PC-3 (cell line): ENCODE results near the gene AHSP. TPM values are rescaled to one million over a fixed set of nuclear protein-coding genes. Genes with fewer than 3 reads are reported as not detected.

Source experiments
- ATAC-seq: fragments of 200-7000 bp; cut with Tn5 transposase; 2 replicates; pipeline ENCODE4 v1.9.1; 2020; ENCODE audit warnings: mild to moderate bottlenecking, moderate library complexity
- BruUV-seq: library from RNA; stranded (reverse); fragments of 400-500 nt; replicated peaks from 2 replicates; lab custom pipeline; 2021; lab: Mats Ljungman, UMichigan
- CTCF ChIA-PET: fragments of 300-600 bp; sonication (Branson Sonifier 250); formaldehyde crosslinking; loops from one replicate; lab custom pipeline; 2022; ENCODE audit warnings: antibody characterized with exemption; lab: Charles Lee
- POLR2A ChIA-PET: fragments of 300-600 bp; sonication (Branson Sonifier 250); formaldehyde crosslinking; loops from one replicate; lab custom pipeline; 2022; ENCODE audit warnings: antibody characterized with exemption; ENCODE audit not compliant: unreplicated experiment; lab: Charles Lee
- DNase-seq: peaks from one replicate; pipeline ENCODE4 v3.0.0-alpha.2; 2015
- H2AFZ ChIP-seq: fragments of 300-600 bp; sonication (generic); 2 replicates; pipeline ENCODE4 v1.6.0; 2016; ENCODE audit warnings: antibody characterized with exemption, low read length
- H3F3A ChIP-seq: fragments of 300-600 bp; sonication (generic); one replicate; pipeline ENCODE4 v1.6.0; 2017; ENCODE audit warnings: antibody characterized with exemption, low read length, control low read depth, mild to moderate bottlenecking; ENCODE audit not compliant: unreplicated experiment
- H3K27ac ChIP-seq: fragments of 300-600 bp; sonication (generic); 2 replicates; pipeline ENCODE4 v1.5.1; 2016; ENCODE audit warnings: mild to moderate bottlenecking, low read length
- H3K27me3 ChIP-seq: fragments of 300-600 bp; sonication (generic); 2 replicates; pipeline ENCODE4 v1.6.1; 2016; ENCODE audit warnings: low read length, mixed read lengths
- H3K36me3 ChIP-seq: fragments of 300-600 bp; sonication (generic); 2 replicates; pipeline ENCODE4 v1.6.1; 2016; ENCODE audit warnings: low read depth, mixed run types, low read length, mixed read lengths
- H3K4me1 ChIP-seq: fragments of 300-600 bp; sonication (generic); 2 replicates; pipeline ENCODE4 v1.5.1; 2016; ENCODE audit warnings: low read length; ENCODE audit not compliant: insufficient read depth
- H3K4me2 ChIP-seq: fragments of 300-600 bp; sonication (generic); 2 replicates; pipeline ENCODE4 v1.6.0; 2016; ENCODE audit warnings: low read length
- H3K4me3 ChIP-seq: fragments of 300-600 bp; sonication (generic); 2 replicates; pipeline ENCODE4 v1.5.1; 2016; ENCODE audit warnings: mild to moderate bottlenecking, low read length, mixed read lengths
- H3K79me2 ChIP-seq: fragments of 300-600 bp; sonication (generic); 2 replicates; pipeline ENCODE4 v1.6.1; 2017; ENCODE audit warnings: low read length, mixed read lengths
- H3K9ac ChIP-seq: fragments of 300-600 bp; sonication (generic); 2 replicates; pipeline ENCODE4 v1.6.0; 2016; ENCODE audit warnings: mild to moderate bottlenecking, low read length
- H3K9me2 ChIP-seq: fragments of 300-600 bp; sonication (generic); replicated peaks from 2 replicates; pipeline ENCODE4 v1.6.1; 2016; ENCODE audit warnings: mixed run types, low read length, mixed read lengths
- H3K9me3 ChIP-seq: fragments of 300-600 bp; sonication (generic); 2 replicates; pipeline ENCODE4 v1.6.1; 2016; ENCODE audit warnings: low read length, mixed read lengths
- H4K20me1 ChIP-seq: fragments of 300-600 bp; sonication (generic); 2 replicates; pipeline ENCODE4 v1.6.1; 2016; ENCODE audit warnings: low read length, mixed read lengths
- CTCF ChIP-seq: fragments of 300-600 bp; sonication (generic); conservative IDR thresholded peaks from 2 replicates; pipeline ENCODE4 v1.5.1; 2017; ENCODE audit warnings: antibody characterized with exemption, low read depth, mild to moderate bottlenecking, low read length
- EZH2 ChIP-seq: fragments of 300-600 bp; sonication (generic); IDR thresholded peaks from one replicate; pipeline ENCODE4 v1.6.1; 2017; ENCODE audit warnings: antibody characterized with exemption, mild to moderate bottlenecking, low read length; ENCODE audit not compliant: unreplicated experiment
- EZH2phosphoT487 ChIP-seq: fragments of 300-600 bp; sonication (generic); IDR thresholded peaks from 2 replicates; pipeline ENCODE4 v1.6.1; 2018; ENCODE audit warnings: mild to moderate bottlenecking, antibody characterized with exemption, low read length, borderline replicate concordance
- intact Hi-C: fragments of 100-400 bp; cut with micrococcal nuclease; formaldehyde crosslinking; loops from 2 replicates; pipeline ENCODE4 v1.9.0; 2023
- total RNA-seq: library from RNA; depleted of rRNA; stranded (reverse); fragments of >200 nt; gene quantifications from 2 replicates; pipeline ENCODE4 v1.2.3, GENCODE V29; 2014

Gene AHSP
- total RNA-seq, 1 experiment from 2014 or later, result not detected

- Histone ChIP-seq H3K36me3 (no peaks in the 10 kb centered on the region), H4K20me1 (no peaks in the 10 kb centered on the region), H3K9me2 (no peaks in the 10 kb centered on the region), H3K9me3 (no peaks in the 10 kb centered on the region), H3K4me1 (peaks cover 15% of the 10 kb centered on the region), H3K9ac (peak overlapping the region; percentile 99), H3K4me2 (peak overlapping the region; percentile 89), H3K4me3 (peak overlapping the region; percentile 98), H3F3A (no peaks in the 10 kb centered on the region), H2AFZ (peak overlapping the region; percentile 82), H3K79me2 (peaks cover 15% of the 10 kb centered on the region), H3K27me3 (no peaks in the 10 kb centered on the region), H3K27ac (peak overlapping the region; percentile 39; the same call in 1 of the 2 replicates)
- intact Hi-C loops, result loop anchor here (5.0 kb wide), 1 partner anchor 194 kb away; no protein-coding TSS in a partner anchor
- no peak for TF ChIP-seq CTCF
- TF ChIP-seq EZH2, result no peak
- TF ChIP-seq EZH2phosphoT487, result no peak
- ChIA-PET POLR2A (no interaction called here), CTCF (no interaction called here)
- TSS peak; percentile 80 for BruUV-seq
- ATAC-seq (no peak), DNase-seq (no peak)
These were observed 18.9 kb upstream of the AHSP start for GRCh38 chr16:31508706-31509195.

- BruUV-seq, result no TSS peak
- Histone ChIP-seq H3K9ac (no peak overlapping the region), H3K79me2 (peaks cover under 1% of the 10 kb centered on the region; the same call in 1 of the 2 replicates), H3K27ac (no peak overlapping the region), H3K4me1 (peaks cover 8% of the 10 kb centered on the region), H4K20me1 (no peaks in the 10 kb centered on the region), H3K4me2 (no peak overlapping the region), H3F3A (no peaks in the 10 kb centered on the region), H2AFZ (no peak overlapping the region), H3K27me3 (no peaks in the 10 kb centered on the region), H3K36me3 (no peaks in the 10 kb centered on the region), H3K9me3 (no peaks in the 10 kb centered on the region), H3K9me2 (no peaks in the 10 kb centered on the region), H3K4me3 (no peak overlapping the region)
- ATAC-seq, result peak; percentile 42
- POLR2A ChIA-PET, result no interaction called here
- TF ChIP-seq EZH2phosphoT487, result no peak
- no peak for TF ChIP-seq CTCF
- no peak for TF ChIP-seq EZH2
- peak; percentile 82 for DNase-seq
- intact Hi-C loops, result no loop called here
- CTCF ChIA-PET, result no interaction called here
These were observed 14.6 kb upstream of the AHSP start for GRCh38 chr16:31513126-31513525.

GRCh38 chr16:31513884-31514283 lies 13.8 kb upstream of the AHSP start:
- CTCF ChIA-PET, result no interaction called here
- H3K27ac ChIP-seq, result no peak overlapping the region
- intact Hi-C loops, result no loop called here

More at GRCh38 chr16:31513884-31514283, 13.8 kb upstream of the AHSP start:
- no peak overlapping the region for H3K4me2 ChIP-seq
- H3K4me3 ChIP-seq, result no peak overlapping the region
- no peak overlapping the region for H2AFZ ChIP-seq
- peaks cover 4% of the 10 kb centered on the region for H3K4me1 ChIP-seq
- no peaks in the 10 kb centered on the region for H3F3A ChIP-seq
- H3K27me3 ChIP-seq, result no peaks in the 10 kb centered on the region
- TF ChIP-seq CTCF (no peak), EZH2 (no peak), EZH2phosphoT487 (no peak)
- H3K9me2 ChIP-seq, result no peaks in the 10 kb centered on the region
- no peaks in the 10 kb centered on the region for H3K79me2 ChIP-seq
- no peaks in the 10 kb centered on the region for H4K20me1 ChIP-seq
- H3K36me3 ChIP-seq, result no peaks in the 10 kb centered on the region
- ATAC-seq, result no peak
- H3K9ac ChIP-seq, result no peak overlapping the region
- DNase-seq, result no peak
- no TSS peak for BruUV-seq
- no peaks in the 10 kb centered on the region for H3K9me3 ChIP-seq
- POLR2A ChIA-PET, result no interaction called here
